ENCODE results near the gene ZFP69. TPM values are rescaled to one million over a fixed set of nuclear protein-coding genes. Genes with fewer than 3 reads are reported as not detected.
"Not testable (repeated sequence)": the region's sequence is repeated elsewhere in the genome, so short reads cannot be mapped to it uniquely, and the experiment has no call there.

ZFP69 gene
- total and polyA plus RNA-seq, 4 donors, result 2.5 to 3.9 (median 3.7) TPM

GRCh38 chr1:40495315-40495903, 18.3 kb downstream of the ZFP69 start:
- Histone ChIP-seq H3K4me1 (ENCODE audit: control insufficient read depth in 1 of 2, insufficient read depth in 2 of 2, low read length in 2 of 2) (no peaks in the 10 kb centered on the region), H3K4me3 (ENCODE audit: low read length in 2 of 2) (no peak overlapping the region), H3K27ac (ENCODE audit: low read depth in 1 of 2, low read length in 2 of 2) (no peak overlapping the region), H3K27me3 (ENCODE audit: control insufficient read depth in 1 of 2, insufficient read depth in 2 of 2, low read length in 1 of 2) (no peaks in the 10 kb centered on the region), H3K9me3 (ENCODE audit: control insufficient read depth, low read length) (peaks cover 12% of the 10 kb centered on the region), H3K36me3 (ENCODE audit: control insufficient read depth in 1 of 2, insufficient read depth in 2 of 2, low read length in 1 of 2) (peaks cover 7 to 13% of the 10 kb centered on the region in 2 donors)
- ATAC-seq (ENCODE audit: low FRiP score) (no peak), DNase-seq (no peak)
- WGBS, 2 donors, result 98 to 99% methylated on average over 4 of the region's 4 CpGs
- intact Hi-C loops (cut with DNase I), result no loop called here

GRCh38 chr1:40502651-40503050, 25.6 kb downstream of the ZFP69 start:
- H3K36me3 ChIP-seq (ENCODE audit: control insufficient read depth in 1 of 2, insufficient read depth in 2 of 2, low read length in 1 of 2); H3K4me3 ChIP-seq (ENCODE audit: low read length in 2 of 2); DNase-seq; intact Hi-C loops (cut with DNase I); H3K4me1 ChIP-seq (ENCODE audit: control insufficient read depth in 1 of 2, insufficient read depth in 2 of 2, low read length in 2 of 2); H3K9me3 ChIP-seq (ENCODE audit: control insufficient read depth, low read length); H3K27me3 ChIP-seq (ENCODE audit: control insufficient read depth in 1 of 2, insufficient read depth in 2 of 2, low read length in 1 of 2); ATAC-seq (ENCODE audit: low FRiP score); H3K27ac ChIP-seq (ENCODE audit: low read depth in 1 of 2, low read length in 2 of 2): not testable (repeated sequence)
- 96 to 97% methylated on average over 4 of the region's 4 CpGs for WGBS, 2 donors

GRCh38 chr1:40507973-40508372, 30.9 kb downstream of the ZFP69 start:
- 63 to 67% methylated on average over 6 of the region's 6 CpGs for WGBS, 2 donors

GRCh38 chr1:40508375-40509341, 31.6 kb downstream of the ZFP69 start, which contains the start of gene EXO5:
Gene EXO5 (plus strand): TSS chr1:40508767. CDS start chr1:40514545, 5,778 bp downstream.
- WGBS, 2 donors, result 0% methylated on average over 74 to 76 of the region's 76 CpGs
- Histone ChIP-seq H3K27ac (ENCODE audit: low read depth in 1 of 2, low read length in 2 of 2) (peak within 1 kb of the TSS in 1 of 2 donors; percentile 56), H3K4me1 (ENCODE audit: control insufficient read depth in 1 of 2, insufficient read depth in 2 of 2, low read length in 2 of 2) (peaks cover 0 to 4% of the 10 kb centered on the region in 2 donors), H3K27me3 (ENCODE audit: control insufficient read depth in 1 of 2, insufficient read depth in 2 of 2, low read length in 1 of 2) (no peaks in the 10 kb centered on the region), H3K4me3 (ENCODE audit: low read length in 2 of 2) (peak within 1 kb of the TSS; percentile 47 to 92), H3K36me3 (ENCODE audit: control insufficient read depth in 1 of 2, insufficient read depth in 2 of 2, low read length in 1 of 2) (peaks cover 0 to 3% of the 10 kb centered on the region in 2 donors), H3K9me3 (ENCODE audit: control insufficient read depth, low read length) (no peaks in the 10 kb centered on the region)
- intact Hi-C loops (cut with DNase I), result no loop called here
- DNase-seq, result peak; percentile 91 to 95
- peak; percentile 96 for ATAC-seq (ENCODE audit: low FRiP score)

More at GRCh38 chr1:40507973-40508372, 30.9 kb downstream of the ZFP69 start:
- Histone ChIP-seq H3K9me3 (ENCODE audit: control insufficient read depth, low read length) (no peaks in the 10 kb centered on the region), H3K36me3 (ENCODE audit: control insufficient read depth in 1 of 2, insufficient read depth in 2 of 2, low read length in 1 of 2) (peaks cover 0 to 4% of the 10 kb centered on the region in 2 donors), H3K4me1 (ENCODE audit: control insufficient read depth in 1 of 2, insufficient read depth in 2 of 2, low read length in 2 of 2) (peaks cover 0 to 4% of the 10 kb centered on the region in 2 donors), H3K27ac (ENCODE audit: low read depth in 1 of 2, low read length in 2 of 2) (peak overlapping the region in 1 of 2 donors; percentile 39), H3K27me3 (ENCODE audit: control insufficient read depth in 1 of 2, insufficient read depth in 2 of 2, low read length in 1 of 2) (no peaks in the 10 kb centered on the region), H3K4me3 (ENCODE audit: low read length in 2 of 2) (peak overlapping the region; percentile 47 to 92)
- intact Hi-C loops (cut with DNase I), result no loop called here
- no peak for DNase-seq
- ATAC-seq (ENCODE audit: low FRiP score), result no peak

- H3K4me1 ChIP-seq (ENCODE audit: control insufficient read depth in 1 of 2, insufficient read depth in 2 of 2, low read length in 2 of 2), result no peaks in the 10 kb centered on the region
- DNase-seq, result no peak
- peaks cover 0 to 4% of the 10 kb centered on the region in 2 donors for H3K36me3 ChIP-seq (ENCODE audit: control insufficient read depth in 1 of 2, insufficient read depth in 2 of 2, low read length in 1 of 2)
- H3K9me3 ChIP-seq (ENCODE audit: control insufficient read depth, low read length), result no peaks in the 10 kb centered on the region
- ATAC-seq (ENCODE audit: low FRiP score), result no peak
- no peak overlapping the region for H3K27ac ChIP-seq (ENCODE audit: low read depth in 1 of 2, low read length in 2 of 2)
- 67 to 68% methylated on average over 2 of the region's 2 CpGs for WGBS, 2 donors
- no peak overlapping the region for H3K4me3 ChIP-seq (ENCODE audit: low read length in 2 of 2)
- no peaks in the 10 kb centered on the region for H3K27me3 ChIP-seq (ENCODE audit: control insufficient read depth in 1 of 2, insufficient read depth in 2 of 2, low read length in 1 of 2)
- intact Hi-C loops (cut with DNase I), result no loop called here
These were observed 42.4 kb downstream of the ZFP69 start for GRCh38 chr1:40519517-40519916.

GRCh38 chr1:40530735-40531380, 53.8 kb downstream of the ZFP69 start:
- Histone ChIP-seq H3K9me3 (ENCODE audit: control insufficient read depth, low read length) (no peaks in the 10 kb centered on the region), H3K4me3 (ENCODE audit: low read length in 2 of 2) (peak overlapping the region; percentile 9 to 61), H3K27me3 (ENCODE audit: control insufficient read depth in 1 of 2, insufficient read depth in 2 of 2, low read length in 1 of 2) (no peaks in the 10 kb centered on the region), H3K36me3 (ENCODE audit: control insufficient read depth in 1 of 2, insufficient read depth in 2 of 2, low read length in 1 of 2) (no peaks in the 10 kb centered on the region), H3K27ac (ENCODE audit: low read depth in 1 of 2, low read length in 2 of 2) (peak overlapping the region in 1 of 2 donors; percentile 11), H3K4me1 (ENCODE audit: control insufficient read depth in 1 of 2, insufficient read depth in 2 of 2, low read length in 2 of 2) (peaks cover 0 to 2% of the 10 kb centered on the region in 2 donors)
- intact Hi-C loops (cut with DNase I), result no loop called here
- WGBS, 2 donors, result 27 to 30% methylated on average over 5 of the region's 5 CpGs
- DNase-seq (no peak), ATAC-seq (ENCODE audit: low FRiP score) (peak; percentile 55)

- H3K9me3 ChIP-seq (ENCODE audit: control insufficient read depth, low read length), result no peaks in the 10 kb centered on the region
- intact Hi-C loops (cut with DNase I), result no loop called here
- peak; percentile 92 for DNase-seq
- ATAC-seq (ENCODE audit: low FRiP score), result peak; percentile 98
- peak within 1 kb of the TSS; percentile 9 to 61 for H3K4me3 ChIP-seq (ENCODE audit: low read length in 2 of 2)
- peaks cover 0 to 2% of the 10 kb centered on the region in 2 donors for H3K4me1 ChIP-seq (ENCODE audit: control insufficient read depth in 1 of 2, insufficient read depth in 2 of 2, low read length in 2 of 2)
- no peaks in the 10 kb centered on the region for H3K27me3 ChIP-seq (ENCODE audit: control insufficient read depth in 1 of 2, insufficient read depth in 2 of 2, low read length in 1 of 2)
- H3K27ac ChIP-seq (ENCODE audit: low read depth in 1 of 2, low read length in 2 of 2), result peak within 1 kb of the TSS; percentile 11 to 78
- no peaks in the 10 kb centered on the region for H3K36me3 ChIP-seq (ENCODE audit: control insufficient read depth in 1 of 2, insufficient read depth in 2 of 2, low read length in 1 of 2)
- WGBS, 2 donors, result 0% methylated on average over 35 of the region's 35 CpGs
These were observed 54.4 kb downstream of the ZFP69 start, which contains the start of gene ZNF684 for GRCh38 chr1:40531381-40532061. Gene ZNF684 (plus strand): TSS chr1:40531637. CDS start chr1:40533167, 1,530 bp downstream.

- peak overlapping the region in 1 of 2 donors; percentile 78 for H3K27ac ChIP-seq (ENCODE audit: low read depth in 1 of 2, low read length in 2 of 2)
- 0 to 2% methylated on average over 3 of the region's 3 CpGs for WGBS, 2 donors
- DNase-seq (no peak), ATAC-seq (ENCODE audit: low FRiP score) (no peak)
- H3K9me3 ChIP-seq (ENCODE audit: control insufficient read depth, low read length), result no peaks in the 10 kb centered on the region
- intact Hi-C loops (cut with DNase I), result no loop called here
- H3K27me3 ChIP-seq (ENCODE audit: control insufficient read depth in 1 of 2, insufficient read depth in 2 of 2, low read length in 1 of 2), result no peaks in the 10 kb centered on the region
- peak overlapping the region; percentile 9 to 61 for H3K4me3 ChIP-seq (ENCODE audit: low read length in 2 of 2)
- H3K4me1 ChIP-seq (ENCODE audit: control insufficient read depth in 1 of 2, insufficient read depth in 2 of 2, low read length in 2 of 2), result peaks cover 0 to 2% of the 10 kb centered on the region in 2 donors
- H3K36me3 ChIP-seq (ENCODE audit: control insufficient read depth in 1 of 2, insufficient read depth in 2 of 2, low read length in 1 of 2), result no peaks in the 10 kb centered on the region
These were observed 54.9 kb downstream of the ZFP69 start for GRCh38 chr1:40532062-40532389.
